Gastroesophageal sphincter (tissue), 3 donors: Measurements from ENCODE around the gene KCNK15.

Experiments
- CTCF ChIP-seq, 4 experiments: fragments of 200-600 bp in 2 of 4; fragments of 450-650 bp in 2 of 4; sonication (generic) in 1 of 4; IDR thresholded peaks; one replicate each; pipeline ENCODE4 v1.5.1; 2017 to 2019; ENCODE audit warnings: antibody characterized with exemption in 4 of 4, mild to moderate bottlenecking in 2 of 4, moderate library complexity in 2 of 4
- POLR2A ChIP-seq, 2 donors: fragments of 450-650 bp; IDR thresholded peaks; one replicate each; pipeline ENCODE4 v1.6.1; 2017; ENCODE audit warnings: antibody characterized with exemption in 2 of 2, mild to moderate bottlenecking in 2 of 2, moderate library complexity in 1 of 2

- no peak for TF ChIP-seq POLR2A (IDR thresholded peaks at IDR 0.05)
- TF ChIP-seq CTCF (IDR thresholded peaks at IDR 0.05) = no peak
These were observed 41.1 kb upstream of the KCNK15 start for GRCh38 chr20:44704551-44704971.
